ENCODE measurements around the gene CLSTN2.
A peak's percentile ranks its signal among the peaks of the same experiment; 100 is the strongest.

CLSTN2 gene

GRCh38 chr3:140145528-140145927, 210.5 kb downstream of the CLSTN2 start:
- no peak for FAIRE-seq
- DNase-seq (ENCODE audit: insufficient read length, low spot score) = no peak
- TF ChIP-seq TAF1 (IDR thresholded peaks at IDR 0.05; ENCODE audit: low read depth, low read length) (no peak), POLR2AphosphoS5 (IDR thresholded peaks at IDR 0.05; ENCODE audit: low read depth, low read length) (no peak), POLR2A (IDR thresholded peaks at IDR 0.05; ENCODE audit: low read depth, low read length) (no peak), PAX5 (IDR thresholded peaks at IDR 0.05; ENCODE audit: insufficient read depth, low read length, severe bottlenecking) (no peak), SPI1 (IDR thresholded peaks at IDR 0.05; ENCODE audit: low read depth, low read length) (no peak), POU2F2 (IDR thresholded peaks at IDR 0.05; ENCODE audit: low read depth, low read length) (no peak)

DNA sequence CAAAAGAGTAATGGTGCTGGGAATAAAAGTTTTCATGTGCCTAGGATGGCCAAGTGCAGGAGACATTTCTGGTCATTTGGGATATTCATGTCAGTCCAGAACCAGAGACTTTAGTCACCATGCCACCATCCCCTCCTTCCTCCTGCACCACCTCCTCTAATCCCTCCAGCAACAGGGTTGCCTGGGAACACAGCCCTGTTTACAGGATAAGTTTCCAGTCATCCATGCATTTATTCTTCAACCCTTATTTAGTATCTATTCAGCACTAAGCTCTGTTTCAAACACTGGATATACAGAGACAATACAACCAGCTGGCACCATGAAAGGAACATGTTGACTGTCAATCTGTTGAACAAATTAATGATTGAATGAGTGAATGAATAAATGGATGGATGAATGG, 211.7 kb downstream of the CLSTN2 start:
- DNase-seq (ENCODE audit: insufficient read length, low spot score) (no peak), FAIRE-seq (no peak)
- TF ChIP-seq POU2F2 (IDR thresholded peaks at IDR 0.05; ENCODE audit: low read depth, low read length) (no peak), POLR2A (IDR thresholded peaks at IDR 0.05; ENCODE audit: low read depth, low read length) (no peak), PAX5 (IDR thresholded peaks at IDR 0.05; ENCODE audit: insufficient read depth, low read length, severe bottlenecking) (no peak), POLR2AphosphoS5 (IDR thresholded peaks at IDR 0.05; ENCODE audit: low read depth, low read length) (no peak), SPI1 (IDR thresholded peaks at IDR 0.05; ENCODE audit: low read depth, low read length) (no peak), TAF1 (IDR thresholded peaks at IDR 0.05; ENCODE audit: low read depth, low read length) (no peak)

- no peak for TF ChIP-seq SPI1 (IDR thresholded peaks at IDR 0.05; ENCODE audit: low read depth, low read length)
- TF ChIP-seq PAX5 (IDR thresholded peaks at IDR 0.05; ENCODE audit: insufficient read depth, low read length, severe bottlenecking) = no peak
- no peak for TF ChIP-seq POLR2A (IDR thresholded peaks at IDR 0.05; ENCODE audit: low read depth, low read length)
- TF ChIP-seq POLR2AphosphoS5 (IDR thresholded peaks at IDR 0.05; ENCODE audit: low read depth, low read length) = no peak
- no peak for TF ChIP-seq TAF1 (IDR thresholded peaks at IDR 0.05; ENCODE audit: low read depth, low read length)
- no peak for TF ChIP-seq POU2F2 (IDR thresholded peaks at IDR 0.05; ENCODE audit: low read depth, low read length)
- no peak for FAIRE-seq
- DNase-seq (ENCODE audit: insufficient read length, low spot score) = no peak
These were observed 213.0 kb downstream of the CLSTN2 start for GRCh38 chr3:140147965-140148490.

DNA sequence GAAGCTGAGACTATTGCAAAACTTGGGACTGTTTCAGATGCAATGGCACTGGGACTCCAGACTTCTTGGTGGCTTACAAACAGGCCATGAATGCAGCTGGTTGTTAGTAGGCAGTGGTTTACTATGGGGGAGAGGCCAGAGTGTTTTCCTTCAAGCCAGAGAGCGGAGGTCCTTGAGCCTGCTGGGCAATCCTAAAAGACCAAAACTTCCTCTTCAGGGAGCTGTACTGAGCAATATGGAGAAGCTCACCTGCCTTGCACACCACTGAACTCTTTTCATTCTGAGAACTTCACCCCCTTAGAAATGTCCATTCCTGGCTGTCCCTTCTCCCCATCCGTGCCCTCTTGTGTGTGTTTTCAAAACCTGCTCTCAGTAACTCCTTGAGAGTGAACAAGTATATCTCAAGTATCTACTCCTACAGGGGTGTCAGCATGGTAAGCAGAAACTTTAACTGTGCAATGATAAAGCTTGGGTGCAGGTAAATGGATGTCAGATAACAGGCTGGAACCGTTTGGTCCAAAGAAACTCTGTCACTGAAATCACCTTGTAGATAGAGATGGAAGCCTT, 213.9 kb downstream of the CLSTN2 start:
- no peak for DNase-seq (ENCODE audit: insufficient read length, low spot score)
- no peak for FAIRE-seq

DNA sequence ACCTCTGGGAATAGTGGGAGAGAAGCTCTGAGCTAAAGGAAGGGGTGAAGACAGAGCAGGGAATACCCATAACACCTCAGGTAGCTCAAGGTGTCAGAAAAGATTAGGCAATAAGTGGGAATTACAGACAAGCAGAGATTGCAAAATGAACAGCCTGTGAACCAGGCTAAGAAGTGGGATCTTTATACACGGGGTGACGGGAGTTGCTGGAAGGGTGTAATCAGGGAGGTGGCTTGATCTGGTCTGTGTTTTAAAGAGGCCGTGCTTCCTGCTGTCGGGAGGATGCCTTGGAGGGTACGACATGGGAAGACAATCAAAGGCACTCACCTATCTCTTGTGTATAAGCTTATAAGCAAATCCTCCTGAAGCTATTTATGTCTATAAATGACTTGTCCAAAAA, 216.3 kb downstream of the CLSTN2 start:
- DNase-seq (ENCODE audit: insufficient read length, low spot score) (no peak), FAIRE-seq (no peak)
- no peak for TF ChIP-seq SPI1 (IDR thresholded peaks at IDR 0.05; ENCODE audit: low read depth, low read length)
- TF ChIP-seq POLR2AphosphoS5 (IDR thresholded peaks at IDR 0.05; ENCODE audit: low read depth, low read length) = no peak
- no peak for TF ChIP-seq PAX5 (IDR thresholded peaks at IDR 0.05; ENCODE audit: insufficient read depth, low read length, severe bottlenecking)
- TF ChIP-seq TAF1 (IDR thresholded peaks at IDR 0.05; ENCODE audit: low read depth, low read length) = no peak
- no peak for TF ChIP-seq POU2F2 (IDR thresholded peaks at IDR 0.05; ENCODE audit: low read depth, low read length)
- TF ChIP-seq POLR2A (IDR thresholded peaks at IDR 0.05; ENCODE audit: low read depth, low read length) = no peak

More for the DNA sequence above, 213.9 kb downstream of the CLSTN2 start:
- no peak for TF ChIP-seq POU2F2 (IDR thresholded peaks at IDR 0.05; ENCODE audit: low read depth, low read length)
- TF ChIP-seq PAX5 (IDR thresholded peaks at IDR 0.05; ENCODE audit: insufficient read depth, low read length, severe bottlenecking) = no peak
- TF ChIP-seq POLR2AphosphoS5 (IDR thresholded peaks at IDR 0.05; ENCODE audit: low read depth, low read length) = no peak
- TF ChIP-seq POLR2A (IDR thresholded peaks at IDR 0.05; ENCODE audit: low read depth, low read length) = no peak
- TF ChIP-seq TAF1 (IDR thresholded peaks at IDR 0.05; ENCODE audit: low read depth, low read length) = no peak

DNA sequence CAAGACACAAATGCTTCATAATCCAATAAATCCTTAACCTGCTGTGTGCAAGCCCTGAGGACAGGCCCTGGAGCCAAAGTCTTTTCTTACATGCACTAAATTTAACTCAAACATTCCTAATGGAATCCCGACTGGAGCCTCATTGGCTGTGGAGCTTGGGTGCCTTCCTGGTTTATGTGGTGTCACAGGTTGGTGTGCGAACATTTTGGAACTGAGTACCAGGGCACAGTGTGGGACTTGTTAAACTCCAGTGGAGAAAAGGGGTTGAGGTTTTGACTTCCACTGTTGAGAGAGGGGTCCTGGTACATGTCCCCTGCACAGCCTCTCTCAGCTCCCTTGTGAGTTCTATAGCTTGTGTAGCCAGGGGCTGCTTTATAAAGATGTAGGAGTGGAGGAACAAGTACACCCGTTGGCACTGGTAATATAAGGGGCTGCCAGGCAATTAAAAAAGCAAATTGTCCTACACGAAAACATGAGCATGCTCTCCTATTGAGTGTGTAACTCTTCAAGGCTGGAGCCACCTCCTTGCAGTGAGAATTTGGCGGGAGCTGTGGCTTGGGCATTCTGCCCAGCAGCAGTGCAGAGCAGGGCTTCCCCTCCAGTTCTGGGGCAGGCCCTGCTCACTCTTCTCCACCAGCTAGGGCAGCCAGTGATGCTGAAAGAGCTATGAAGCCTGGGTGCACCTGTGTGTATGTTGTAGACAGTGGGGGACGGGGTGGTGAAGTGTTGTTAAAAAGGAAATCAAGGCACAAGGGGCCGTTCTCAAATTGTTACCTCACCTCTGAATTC, 218.1 kb downstream of the CLSTN2 start:
- TF ChIP-seq POU2F2 (IDR thresholded peaks at IDR 0.05; ENCODE audit: low read depth, low read length) (no peak), SPI1 (IDR thresholded peaks at IDR 0.05; ENCODE audit: low read depth, low read length) (no peak), TAF1 (IDR thresholded peaks at IDR 0.05; ENCODE audit: low read depth, low read length) (no peak), POLR2AphosphoS5 (IDR thresholded peaks at IDR 0.05; ENCODE audit: low read depth, low read length) (no peak), POLR2A (IDR thresholded peaks at IDR 0.05; ENCODE audit: low read depth, low read length) (no peak), PAX5 (IDR thresholded peaks at IDR 0.05; ENCODE audit: insufficient read depth, low read length, severe bottlenecking) (no peak)
- FAIRE-seq = no peak

GRCh38 chr3:140153736-140154135, 218.8 kb downstream of the CLSTN2 start:
- FAIRE-seq = peak; percentile 9
- no peak for TF ChIP-seq PAX5 (IDR thresholded peaks at IDR 0.05; ENCODE audit: insufficient read depth, low read length, severe bottlenecking)
- TF ChIP-seq POLR2A (IDR thresholded peaks at IDR 0.05; ENCODE audit: low read depth, low read length) = no peak
- TF ChIP-seq SPI1 (IDR thresholded peaks at IDR 0.05; ENCODE audit: low read depth, low read length) = no peak
- TF ChIP-seq POU2F2 (IDR thresholded peaks at IDR 0.05; ENCODE audit: low read depth, low read length) = no peak
- TF ChIP-seq POLR2AphosphoS5 (IDR thresholded peaks at IDR 0.05; ENCODE audit: low read depth, low read length) = no peak
- TF ChIP-seq TAF1 (IDR thresholded peaks at IDR 0.05; ENCODE audit: low read depth, low read length) = no peak
- DNase-seq (ENCODE audit: insufficient read length, low spot score) = no peak

More for the DNA sequence above, 218.1 kb downstream of the CLSTN2 start:
- no peak for DNase-seq (ENCODE audit: insufficient read length, low spot score)

- DNase-seq (ENCODE audit: insufficient read length, low spot score) (no peak), FAIRE-seq (no peak)
These were observed 222.2 kb downstream of the CLSTN2 start for GRCh38 chr3:140157161-140157560.

GRCh38 chr3:140159646-140160045, 224.7 kb downstream of the CLSTN2 start:
- DNase-seq (ENCODE audit: insufficient read length, low spot score) = no peak
- no peak for TF ChIP-seq POU2F2 (IDR thresholded peaks at IDR 0.05; ENCODE audit: low read depth, low read length)
- no peak for TF ChIP-seq PAX5 (IDR thresholded peaks at IDR 0.05; ENCODE audit: insufficient read depth, low read length, severe bottlenecking)
- no peak for TF ChIP-seq SPI1 (IDR thresholded peaks at IDR 0.05; ENCODE audit: low read depth, low read length)
- TF ChIP-seq TAF1 (IDR thresholded peaks at IDR 0.05; ENCODE audit: low read depth, low read length) = no peak
- TF ChIP-seq POLR2AphosphoS5 (IDR thresholded peaks at IDR 0.05; ENCODE audit: low read depth, low read length) = no peak
- TF ChIP-seq POLR2A (IDR thresholded peaks at IDR 0.05; ENCODE audit: low read depth, low read length) = no peak
- no peak for FAIRE-seq

More at GRCh38 chr3:140157161-140157560, 222.2 kb downstream of the CLSTN2 start:
- TF ChIP-seq POU2F2 (IDR thresholded peaks at IDR 0.05; ENCODE audit: low read depth, low read length) (no peak), TAF1 (IDR thresholded peaks at IDR 0.05; ENCODE audit: low read depth, low read length) (no peak), SPI1 (IDR thresholded peaks at IDR 0.05; ENCODE audit: low read depth, low read length) (no peak), PAX5 (IDR thresholded peaks at IDR 0.05; ENCODE audit: insufficient read depth, low read length, severe bottlenecking) (no peak), POLR2AphosphoS5 (IDR thresholded peaks at IDR 0.05; ENCODE audit: low read depth, low read length) (no peak), POLR2A (IDR thresholded peaks at IDR 0.05; ENCODE audit: low read depth, low read length) (no peak)
